HG03108 (cell line): ENCODE data around the gene RASAL2.

Source experiments
- ATAC-seq: cut with Tn5 transposase; IDR thresholded peaks from one replicate; pipeline ENCODE4 v1.9.1; 2021; ENCODE audit warnings: moderate library complexity; ENCODE audit not compliant: unreplicated experiment

RASAL2 gene

DNA sequence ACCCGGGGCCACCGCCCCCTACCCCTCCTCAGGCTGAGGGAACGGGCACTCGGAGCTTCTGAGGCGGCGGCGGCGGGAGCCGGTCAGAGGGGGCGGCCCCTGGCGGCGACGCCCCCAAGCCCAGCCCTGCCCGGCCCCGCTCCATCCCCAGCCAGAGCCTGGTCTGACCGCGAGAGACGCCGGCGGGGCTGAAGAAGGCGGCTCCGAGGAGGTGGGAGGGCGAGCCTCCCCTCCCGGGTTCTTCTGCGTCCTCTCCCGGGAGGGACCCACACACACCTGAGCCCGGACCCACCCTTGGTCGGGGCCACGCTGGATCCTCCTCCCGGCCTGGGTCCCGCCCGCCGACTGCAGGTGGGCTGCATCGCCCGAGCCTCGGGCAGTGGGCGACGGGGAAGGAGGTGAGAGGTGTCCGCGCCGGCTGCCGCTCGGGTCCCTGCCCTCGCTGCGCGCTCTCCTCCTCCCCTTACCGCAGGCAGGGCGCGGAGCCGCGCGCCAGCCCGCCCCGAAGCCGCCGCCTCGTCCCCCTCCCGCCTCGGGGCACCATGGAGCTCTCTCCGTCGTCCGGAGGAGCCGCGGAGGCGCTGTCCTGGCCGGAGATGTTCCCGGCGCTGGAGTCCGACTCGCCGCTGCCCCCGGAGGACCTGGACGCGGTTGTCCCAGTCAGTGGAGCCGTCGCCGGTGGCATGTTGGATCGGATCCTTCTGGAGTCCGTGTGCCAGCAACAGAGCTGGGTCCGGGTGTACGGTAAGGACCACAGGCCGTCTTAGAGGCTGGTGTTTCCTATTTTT lies at the start of gene RASAL2:
Gene RASAL2, plus strand, starts transcription at position 154 of the 788 bp plus-strand sequence. Its CDS starts 389 bp downstream, at position 543.
- ATAC-seq: peak; percentile 39

DNA sequence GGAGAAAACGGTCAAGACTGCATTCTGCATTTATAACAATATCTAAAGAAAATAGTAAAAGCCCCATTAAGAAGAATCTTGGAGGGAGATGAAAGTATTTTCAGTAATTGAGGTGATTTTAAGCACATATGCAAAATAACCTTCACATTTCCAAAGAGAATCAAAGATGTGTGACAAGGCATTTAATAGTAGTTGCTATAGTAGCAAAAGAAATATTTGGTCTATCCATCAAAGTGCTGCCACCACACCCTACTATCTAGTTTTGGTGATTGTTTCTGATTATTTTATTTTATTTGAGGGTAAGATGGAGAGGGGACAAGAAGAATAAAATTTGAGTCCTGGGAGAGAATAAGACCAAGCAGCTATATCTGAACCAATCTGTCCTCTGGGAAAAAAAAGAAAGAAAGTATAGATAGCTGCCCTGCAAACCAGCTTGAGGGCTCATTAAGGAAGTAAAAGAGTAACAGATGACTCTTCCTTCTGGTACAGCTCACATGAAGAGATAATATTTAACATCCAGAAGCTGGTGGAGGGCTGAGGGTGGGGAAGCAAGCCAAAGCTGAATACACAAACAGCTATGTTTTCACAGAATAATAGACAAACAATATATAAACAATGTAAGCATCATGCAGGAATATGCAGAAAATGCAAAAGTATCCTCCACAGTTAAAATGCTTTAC lies 47.2 kb upstream of the RASAL2 start:
- ATAC-seq: no peak

DNA sequence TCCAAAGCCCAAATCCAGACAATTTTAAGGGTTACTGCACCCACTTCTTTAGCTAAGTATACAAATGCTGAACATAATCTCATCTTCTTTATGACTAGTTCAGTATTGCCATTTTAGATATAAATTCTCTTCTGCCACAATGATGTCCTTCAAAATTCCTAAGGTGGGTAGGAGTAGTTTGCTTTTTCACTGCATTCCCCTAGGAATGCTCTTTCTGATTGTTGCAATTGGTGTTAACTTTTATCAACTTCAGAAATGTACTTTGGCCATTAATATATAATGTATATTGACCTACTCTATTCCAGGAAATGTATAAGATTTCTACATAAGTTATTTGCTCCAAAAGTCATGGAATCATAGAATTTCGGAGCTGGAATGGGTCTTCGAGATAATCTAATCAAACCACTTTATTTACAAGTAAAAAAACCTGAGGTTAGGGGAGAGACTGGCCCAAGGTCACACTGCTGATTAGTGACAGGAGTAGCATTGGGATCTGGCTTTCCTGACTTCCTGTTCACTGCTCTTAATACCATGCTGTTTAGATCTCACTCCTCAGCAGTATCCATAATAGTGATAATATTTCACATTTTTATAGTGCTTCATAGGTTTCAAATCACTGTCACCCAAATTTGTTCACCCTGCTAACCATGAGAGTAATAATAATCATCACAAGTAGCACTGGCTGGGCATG lies 46.4 kb upstream of the RASAL2 start:
- ATAC-seq: no peak

DNA sequence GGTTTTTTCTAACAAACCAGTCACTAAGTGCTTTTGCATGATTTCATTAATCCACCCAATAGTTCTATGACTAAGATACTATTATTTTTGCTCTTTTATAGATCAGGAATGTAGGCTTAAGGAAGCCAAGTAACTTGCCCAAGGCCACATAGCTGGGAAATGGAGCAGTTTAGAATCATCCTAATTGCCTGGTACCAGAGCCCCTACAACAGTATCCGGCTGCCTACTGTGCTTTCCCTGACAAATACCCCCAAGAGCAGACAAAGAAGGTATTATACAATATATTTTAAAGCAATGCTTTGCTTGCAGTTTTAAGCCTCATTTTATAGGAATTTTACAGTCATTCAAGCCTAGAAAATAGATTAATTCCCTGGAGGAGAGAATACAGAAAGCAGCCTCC lies 45.5 kb upstream of the RASAL2 start:
- no peak for ATAC-seq

DNA sequence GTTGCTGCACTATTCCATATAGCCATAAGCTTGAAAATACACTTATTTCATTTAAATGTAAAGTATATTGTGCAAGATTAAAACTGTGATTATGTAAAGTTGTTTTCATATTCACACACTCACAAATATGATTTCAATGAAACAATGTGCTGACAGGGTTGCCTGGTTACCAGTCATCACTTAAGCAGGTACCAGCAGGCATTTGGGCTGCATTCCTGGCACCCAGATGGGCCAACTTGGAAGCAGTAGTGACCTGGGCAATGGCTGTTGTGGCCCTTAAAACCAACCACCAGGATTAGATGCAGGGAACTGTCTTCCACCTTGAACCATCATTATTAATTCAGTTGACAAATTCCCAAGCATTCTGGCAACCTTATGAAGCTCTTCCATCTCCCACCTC lies 45.0 kb upstream of the RASAL2 start:
- ATAC-seq: no peak

DNA sequence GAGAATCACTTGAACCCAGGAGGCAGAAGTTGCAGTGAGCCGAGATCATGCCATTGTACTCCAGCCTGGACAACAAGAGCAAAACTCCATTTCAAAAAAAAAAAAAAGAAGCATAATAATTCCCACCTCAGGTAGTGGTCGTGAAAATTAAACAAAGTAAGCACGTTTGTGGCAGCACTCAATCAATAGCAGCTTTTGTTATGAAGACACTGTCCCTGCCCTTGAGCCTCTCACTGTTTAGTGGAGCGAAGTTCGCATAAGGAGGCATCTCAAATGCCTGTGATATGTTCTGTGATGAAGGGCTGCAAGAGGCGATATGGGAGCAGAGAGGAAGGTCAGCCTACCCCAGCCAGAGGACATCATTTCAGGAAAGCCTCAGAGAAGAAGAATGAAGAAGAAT lies 43.8 kb upstream of the RASAL2 start:
- ATAC-seq: no peak

DNA sequence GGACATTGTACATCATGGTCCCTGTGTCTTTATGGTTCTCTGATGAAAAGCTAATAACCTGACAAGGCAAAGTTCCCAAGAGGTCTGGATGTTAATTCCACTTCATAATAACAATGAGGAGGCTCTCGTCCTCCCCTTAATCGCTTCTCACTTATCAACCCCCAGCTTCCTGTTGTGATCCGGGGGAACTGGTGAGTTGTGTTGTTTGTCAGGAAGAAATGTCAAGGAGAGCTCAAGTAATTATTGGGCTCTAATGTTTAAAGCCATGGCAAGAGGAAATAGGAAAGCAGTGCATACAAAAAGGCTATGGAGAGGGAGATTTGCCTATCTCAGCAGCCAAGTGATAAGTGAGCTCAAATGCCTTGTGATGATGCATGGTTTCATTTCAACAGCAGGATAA lies 42.8 kb upstream of the RASAL2 start:
- no peak for ATAC-seq

DNA sequence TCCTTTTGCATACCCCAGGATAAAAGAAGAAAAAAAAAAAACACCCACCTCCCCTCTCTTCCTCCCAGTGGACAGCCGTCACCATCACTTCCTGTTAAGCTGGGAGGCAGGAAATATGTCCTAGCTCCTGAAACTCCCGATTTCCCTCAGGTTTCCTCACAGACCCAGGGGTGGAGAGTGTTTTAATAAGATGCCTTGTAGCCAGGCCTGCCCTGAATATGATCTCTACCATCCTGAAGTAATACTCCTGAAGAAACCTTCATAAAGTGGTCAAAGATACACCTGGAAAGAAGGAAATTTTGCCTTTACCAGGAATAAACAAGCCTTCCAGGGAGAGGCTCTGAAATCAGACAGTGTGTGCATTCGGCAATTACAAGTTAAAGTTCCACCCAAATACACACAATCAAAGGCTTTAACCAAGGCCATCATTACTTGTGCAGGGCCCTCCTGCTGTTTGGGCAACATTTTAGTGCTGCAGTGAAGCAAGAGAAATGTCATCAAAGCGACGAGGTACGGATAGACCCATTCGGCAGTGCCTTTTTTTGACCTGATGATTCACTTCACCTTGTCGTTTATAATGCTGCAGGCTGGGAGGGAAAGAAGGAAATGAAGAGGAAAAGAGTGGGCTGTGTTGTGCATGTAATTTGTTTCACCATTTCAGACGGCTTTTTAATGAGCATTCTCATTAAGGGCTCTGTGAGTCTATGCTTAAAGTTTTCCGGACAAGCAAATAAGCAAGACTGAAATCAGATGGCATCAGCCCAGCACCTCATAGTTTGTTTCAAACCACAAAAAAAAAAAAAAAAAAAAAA lies 41.0 kb upstream of the RASAL2 start:
- no peak for ATAC-seq

DNA sequence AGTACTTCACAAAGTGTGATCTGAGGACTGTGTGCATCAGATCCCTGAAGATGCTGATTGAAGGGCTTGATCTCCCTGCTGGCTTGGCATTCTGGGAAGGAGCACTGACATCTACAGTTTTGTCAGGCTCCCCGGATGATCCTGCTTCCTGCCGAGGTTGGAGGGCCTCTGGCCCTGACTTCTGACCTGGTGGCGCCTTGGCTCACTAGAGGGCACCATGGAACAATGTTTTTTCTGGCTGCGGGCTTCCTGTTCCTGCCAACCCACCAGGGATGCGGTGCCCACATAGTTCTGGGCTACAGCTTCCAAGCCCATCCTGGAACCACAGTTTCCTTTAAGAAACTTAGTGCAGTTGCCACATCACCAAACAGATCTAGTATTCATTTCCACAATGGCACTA lies 38.8 kb upstream of the RASAL2 start:
- ATAC-seq: no peak

DNA sequence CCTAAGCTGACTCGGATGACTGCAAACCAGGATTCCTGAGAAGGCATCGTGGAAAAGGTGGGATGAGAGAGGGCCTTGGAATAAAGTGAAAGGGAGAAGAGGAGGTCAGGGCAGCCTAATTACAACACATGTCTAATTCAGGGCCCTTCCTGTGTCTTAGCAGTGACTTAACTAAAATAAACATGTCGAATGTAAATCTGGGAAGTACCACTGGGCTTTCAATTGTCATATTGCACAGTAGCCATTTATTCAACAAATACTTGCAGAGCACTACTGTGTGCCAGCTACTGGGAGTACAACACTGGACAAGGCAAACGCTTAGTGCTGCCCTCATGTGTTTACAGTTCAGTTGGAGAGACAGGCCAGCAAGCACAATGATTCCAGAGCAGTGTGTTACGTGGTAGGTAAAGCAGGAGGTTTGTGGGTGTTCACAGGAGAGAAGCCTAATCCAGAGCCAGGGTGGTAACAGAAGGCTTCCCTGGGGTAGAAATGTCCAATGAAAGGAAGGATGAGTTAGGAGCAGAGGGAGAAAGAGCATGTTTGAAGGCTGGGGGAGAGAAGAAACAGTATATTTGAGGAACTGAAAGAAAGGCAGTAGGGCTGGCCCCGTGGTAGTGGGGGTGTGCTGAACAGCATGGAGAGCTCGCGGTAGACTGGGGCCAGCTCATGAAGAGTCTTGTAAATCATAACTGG lies 38.0 kb upstream of the RASAL2 start:
- peak; percentile 89 for ATAC-seq

DNA sequence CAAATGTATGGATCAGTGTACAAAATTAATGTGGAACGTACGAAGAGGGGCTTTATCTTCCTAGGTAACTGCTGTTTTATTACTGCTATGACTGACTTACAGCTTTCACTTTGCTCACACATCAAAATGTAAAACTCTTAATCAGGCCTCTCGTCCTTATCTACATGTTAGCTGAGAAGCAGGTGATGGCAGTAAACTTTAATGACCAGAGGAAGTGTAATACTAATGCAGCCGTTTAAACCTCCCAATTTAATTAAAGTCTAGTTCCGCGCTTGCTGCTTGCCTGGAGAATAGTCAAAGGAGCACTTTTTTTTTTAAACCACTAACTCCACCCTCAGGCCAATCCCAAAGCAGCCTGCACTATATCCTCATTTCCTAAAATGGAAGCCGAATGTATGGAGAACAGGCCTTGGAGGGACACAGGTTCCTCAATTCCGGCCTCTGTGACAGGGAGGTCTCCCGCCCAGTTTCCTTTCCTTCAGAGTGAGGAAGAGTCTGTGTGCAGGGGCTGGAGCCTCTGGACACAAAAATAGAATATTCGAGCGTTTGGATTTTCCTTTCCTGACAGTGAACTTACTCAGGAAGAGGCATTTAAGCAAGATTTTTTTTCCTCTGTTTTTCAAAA lies 36.7 kb upstream of the RASAL2 start:
- no peak for ATAC-seq

DNA sequence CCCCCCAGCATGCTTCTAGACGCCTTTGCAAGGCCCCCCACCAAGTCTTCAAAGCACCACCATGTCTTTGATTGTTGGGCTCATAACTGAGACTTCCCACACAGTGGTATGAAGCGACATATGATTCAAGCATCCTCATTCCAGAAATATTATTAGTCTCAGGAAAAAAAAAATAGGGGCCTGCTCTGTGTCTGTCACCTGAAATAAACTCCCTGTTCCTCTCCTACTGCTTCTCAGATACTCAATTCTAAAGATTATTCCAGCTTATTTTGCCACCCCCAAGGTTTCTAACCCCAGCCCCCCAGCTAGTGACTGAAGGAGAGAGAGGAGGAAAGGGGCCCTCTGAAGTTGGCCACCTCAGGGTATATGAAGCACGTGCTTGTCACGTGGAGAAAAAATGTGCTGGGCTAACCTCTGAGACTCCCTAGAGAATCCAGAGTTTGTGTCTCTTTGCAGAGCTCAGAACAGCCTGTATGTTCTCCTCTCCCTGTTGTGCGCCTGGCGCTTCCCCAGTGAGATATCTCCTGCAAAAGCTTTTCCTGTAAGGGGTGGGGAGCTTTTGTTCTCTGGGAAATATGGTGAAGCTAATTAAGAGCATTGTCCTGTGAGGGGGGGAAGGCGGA lies 35.9 kb upstream of the RASAL2 start:
- no peak for ATAC-seq

DNA sequence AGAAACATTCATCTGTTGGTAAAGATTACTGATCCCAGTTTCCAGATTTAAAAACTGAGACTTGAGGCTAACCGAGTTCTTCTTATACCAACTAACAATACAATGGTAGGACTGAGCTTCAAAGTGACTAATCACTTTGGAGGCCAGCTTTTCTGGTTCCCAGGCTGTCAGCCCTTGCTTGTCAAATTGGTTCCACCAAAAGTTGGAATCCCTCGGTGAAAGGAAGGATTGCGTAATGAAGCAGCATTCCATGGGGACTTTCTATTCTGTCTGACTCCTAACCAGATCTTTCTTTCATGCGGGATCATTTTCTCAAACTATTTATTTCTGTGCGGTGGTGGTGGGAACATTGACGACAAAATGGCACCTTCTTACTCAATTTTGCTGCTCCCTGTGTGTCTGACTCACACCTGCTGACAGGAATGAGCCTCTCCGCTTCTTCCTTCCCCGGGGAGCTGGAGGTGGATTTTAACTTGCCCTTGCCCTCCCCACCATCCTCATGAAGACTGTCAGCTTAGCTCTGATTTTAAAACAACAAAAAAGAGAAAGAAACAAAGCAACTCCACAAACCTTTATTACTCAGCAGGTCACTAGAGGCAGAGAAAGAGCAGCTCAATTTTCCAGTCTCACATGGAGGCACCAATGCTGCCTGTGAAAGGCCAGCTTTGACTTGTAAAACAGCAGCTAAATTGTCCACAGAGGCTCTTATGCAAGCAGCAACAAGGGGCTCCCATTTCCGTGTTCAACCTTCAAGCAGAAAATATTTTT lies 32.9 kb upstream of the RASAL2 start:
- ATAC-seq: no peak

DNA sequence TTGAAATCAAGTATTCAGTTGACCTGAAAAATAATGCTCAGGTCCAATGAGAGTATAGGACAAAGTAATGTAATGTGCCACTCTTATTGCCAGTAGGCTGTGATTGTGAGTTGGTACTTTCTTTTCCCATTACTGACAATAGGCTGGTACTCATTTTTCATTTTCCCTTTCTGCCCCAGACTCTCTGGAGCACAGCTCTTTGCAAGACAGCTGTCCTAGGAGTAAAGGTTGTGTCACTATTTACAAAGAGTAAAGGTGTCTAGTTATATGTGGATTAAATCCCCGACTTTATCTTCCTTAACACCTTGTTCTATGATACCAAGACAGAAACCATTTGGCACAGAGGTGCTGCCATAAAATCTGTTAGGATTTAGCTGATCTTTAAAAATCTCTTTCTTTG lies 32.3 kb upstream of the RASAL2 start:
- no peak for ATAC-seq

DNA sequence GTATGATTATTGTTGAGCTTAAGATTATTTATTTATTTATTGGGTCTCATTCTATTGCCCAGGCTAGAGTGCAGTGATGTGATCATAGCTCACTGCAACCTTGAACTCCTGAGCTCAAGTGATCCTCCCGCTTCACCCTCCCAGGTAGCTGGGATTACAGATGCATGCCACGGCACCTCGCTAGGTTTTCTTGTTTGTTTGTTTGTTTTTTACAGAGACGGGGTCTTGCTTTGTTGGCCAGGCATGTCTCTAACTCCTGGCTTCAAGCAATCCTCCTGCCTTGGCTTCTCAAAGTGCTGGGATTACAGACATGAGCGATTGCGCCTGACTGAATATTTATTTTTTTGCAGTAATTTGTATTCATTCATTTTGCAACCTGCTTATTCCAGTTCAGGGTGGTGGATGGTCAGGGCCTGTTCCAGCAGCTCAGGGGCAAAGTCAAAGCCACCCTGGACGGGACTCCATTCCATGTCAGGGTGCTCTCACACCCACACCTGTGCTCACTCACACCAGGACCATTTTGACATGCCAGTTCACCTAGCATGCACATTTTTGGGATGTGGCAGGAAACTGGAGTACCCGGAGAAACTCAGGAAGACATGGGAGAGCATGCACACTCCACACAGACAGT lies 29.6 kb upstream of the RASAL2 start:
- no peak for ATAC-seq

DNA sequence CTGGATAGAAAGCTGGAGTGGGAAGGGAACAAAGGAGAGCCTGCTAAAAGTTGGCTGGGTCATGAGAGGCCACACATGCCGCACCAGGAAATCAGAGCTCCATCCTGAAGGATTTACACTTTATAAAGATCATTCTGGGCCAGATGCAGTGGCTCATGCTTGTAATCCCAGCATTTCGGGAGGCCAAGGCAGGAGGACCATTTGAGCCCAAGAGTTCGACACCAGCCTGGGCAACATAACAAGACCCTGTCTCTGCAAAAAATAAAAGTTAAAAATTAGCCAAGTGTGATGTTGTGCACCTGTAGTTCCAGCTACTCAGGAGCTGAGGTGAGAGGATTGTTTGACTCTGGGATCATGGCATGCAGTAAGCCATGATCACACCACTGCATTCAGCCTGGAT lies 28.7 kb upstream of the RASAL2 start:
- ATAC-seq: no peak

DNA sequence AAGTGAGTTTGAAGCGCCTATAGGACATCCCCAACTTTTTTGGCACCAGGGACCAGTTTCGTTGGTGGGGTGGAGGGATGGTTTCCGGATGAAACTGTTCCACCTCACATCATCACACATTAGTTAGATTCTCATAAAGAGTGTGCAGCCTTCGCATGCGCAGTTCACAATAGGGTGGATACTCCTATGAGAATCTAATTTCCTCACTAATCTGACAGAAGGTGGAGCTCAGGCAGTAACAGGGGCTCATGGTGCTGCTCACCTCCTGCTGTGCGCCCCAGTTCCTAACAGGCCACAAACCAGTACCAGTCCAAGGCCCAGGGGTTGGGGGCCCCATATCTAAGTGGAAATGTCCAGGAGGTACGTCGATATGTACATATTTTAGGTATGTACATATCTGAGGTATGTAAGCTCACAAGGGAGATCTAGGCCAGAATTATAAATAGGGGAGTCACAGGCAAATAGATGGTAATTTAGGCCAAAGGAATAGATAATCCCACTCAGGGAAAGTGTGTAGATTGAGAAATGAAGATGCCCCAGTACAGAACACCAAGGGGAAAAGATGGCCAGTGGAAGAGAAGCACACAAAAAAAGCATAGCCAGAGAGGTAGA lies 27.5 kb upstream of the RASAL2 start:
- no peak for ATAC-seq
